K562 (cell line): ENCODE data around the gene NPAS3. TPM values are rescaled to one million over a fixed set of nuclear protein-coding genes. Genes with fewer than 3 reads are reported as not detected.
A peak's percentile ranks its signal among the peaks of the same experiment; 100 is the strongest.

Source experiments
- ATAC-seq: fragments of 200-7000 bp; cut with Tn5 transposase; 3 replicates; pipeline ENCODE4 v1.9.1; 2020; ENCODE audit warnings: moderate library complexity
- BruUV-seq: library from RNA; stranded (reverse); fragments of 400-500 nt; replicated peaks from 2 replicates; lab custom pipeline; 2021; lab: Mats Ljungman, UMichigan
- CTCF ChIA-PET: fragments of 300-600 bp; formaldehyde crosslinking; extraction: SDS; loops from one replicate; lab custom pipeline; 2021; ENCODE audit warnings: low intra/inter-chr PET ratio; lab: Yijun Ruan, JAX
- POLR2A ChIA-PET: fragments of 300-600, 350-650 bp; sonication (Branson Sonifier 250); formaldehyde crosslinking; extraction: SDS; loops from one replicate; lab custom pipeline; 2021; ENCODE audit warnings: antibody characterized with exemption, inconsistent platforms; lab: Yijun Ruan, JAX
- DNase-seq, 4 experiments: peaks; one replicate each; pipeline versions ENCODE4 v3.0.0 to v3.0.0-alpha.2; 2011 to 2018; ENCODE audit warnings: low spot score in 3 of 4, mixed read lengths in 3 of 4; ENCODE audit errors: extremely low read depth in 1 of 4
- FAIRE-seq: peaks from 2 replicates; lab custom pipeline; 2011; peaks lifted over from hg19 to GRCh38; lab: Jason Lieb, UNC
- H2AFZ ChIP-seq: 2 replicates; pipeline ENCODE4 v1.6.0; 2011; ENCODE audit warnings: low read depth, low read length, control low read depth, inconsistent platforms
- H3K27ac ChIP-seq: fragments of 200-600 bp; 3 replicates; pipeline ENCODE4 v1.8.0; 2011; ENCODE audit warnings: low read depth, mild to moderate bottlenecking, control low read depth, inconsistent platforms, low read length, moderate library complexity, mixed read lengths; ENCODE audit errors: extremely low read depth
- H3K27me3 ChIP-seq, 2 experiments: fragments of 300-600 bp in 1 of 2; 2 replicates in 1 of 2; 3 replicates in 1 of 2; pipeline versions ENCODE4 v1.6.0 to v1.8.0; 2011; ENCODE audit warnings: inconsistent platforms in 2 of 2, low read length in 2 of 2, mild to moderate bottlenecking in 1 of 2, mixed read lengths in 1 of 2, moderate library complexity in 1 of 2; ENCODE audit not compliant: control insufficient read depth in 2 of 2, insufficient read depth in 2 of 2
- H3K36me3 ChIP-seq: fragments of 300-600 bp; 3 replicates; pipeline ENCODE4 v1.8.0; 2011; ENCODE audit warnings: mild to moderate bottlenecking, low read length, inconsistent platforms; ENCODE audit not compliant: control insufficient read depth, insufficient read depth
- H3K4me1 ChIP-seq, 2 experiments: fragments of 200-600 bp in 1 of 2; replicated peaks in 1 of 2; 2 replicates in 1 of 2; 3 replicates in 1 of 2; pipeline versions ENCODE4 v1.5.1 to v1.8.0; 2011; ENCODE audit warnings: inconsistent platforms in 2 of 2, low read length in 2 of 2, mild to moderate bottlenecking in 1 of 2, mixed read lengths in 1 of 2, moderate library complexity in 1 of 2; ENCODE audit not compliant: control insufficient read depth in 2 of 2, insufficient read depth in 2 of 2
- H3K4me2 ChIP-seq: 2 replicates; pipeline ENCODE4 v1.6.1; 2011; ENCODE audit warnings: low read length, control low read depth, inconsistent platforms, mixed read lengths; ENCODE audit not compliant: insufficient read depth
- H3K4me3 ChIP-seq: fragments of 200-600 bp; sonication (generic), shearing (Covaris generic); 2 replicates; pipeline ENCODE4 v1.5.1; 2016; ENCODE audit warnings: control low read depth, inconsistent platforms
- H3K79me2 ChIP-seq: fragments of 200-600 bp; 3 replicates; pipeline ENCODE4 v1.8.0; 2011; ENCODE audit warnings: low read length, inconsistent platforms; ENCODE audit not compliant: control insufficient read depth, insufficient read depth
- H3K9ac ChIP-seq, 2 experiments: 2 replicates each; pipeline versions ENCODE4 v1.6.0 to v1.6.1; 2011; ENCODE audit warnings: low read depth in 2 of 2, low read length in 2 of 2, control low read depth in 1 of 2, inconsistent platforms in 1 of 2, mild to moderate bottlenecking in 1 of 2, mixed read lengths in 1 of 2; ENCODE audit not compliant: insufficient read depth in 1 of 2
- H3K9me1 ChIP-seq: one replicate; pipeline ENCODE4 v1.6.0; 2011; ENCODE audit warnings: inconsistent platforms, mild to moderate bottlenecking, low read length, moderate library complexity; ENCODE audit not compliant: control insufficient read depth, insufficient read depth
- H3K9me3 ChIP-seq: replicated peaks from 2 replicates; pipeline ENCODE4 v1.5.1; 2011; ENCODE audit warnings: low read depth, low read length, inconsistent platforms; ENCODE audit not compliant: control insufficient read depth, insufficient read depth
- H4K20me1 ChIP-seq: replicated peaks from 2 replicates; pipeline ENCODE4 v1.6.1; 2011; ENCODE audit warnings: low read length, inconsistent platforms, mixed read lengths; ENCODE audit not compliant: control insufficient read depth, insufficient read depth
- ARID1B ChIP-seq: fragments of 450-650 bp; IDR thresholded peaks from 2 replicates; pipeline ENCODE4 v1.6.1; 2016; ENCODE audit warnings: antibody characterized with exemption, mild to moderate bottlenecking, inconsistent platforms
- CBFA2T2 ChIP-seq: fragments of 450-650 bp; conservative IDR thresholded peaks from 2 replicates; pipeline ENCODE4 v1.6.1; 2017; ENCODE audit warnings: mild to moderate bottlenecking
- CBFA2T3 ChIP-seq: fragments of 450-650 bp; IDR thresholded peaks from 2 replicates; pipeline ENCODE4 v1.6.1; 2017
- CTBP1 ChIP-seq: fragments of 450-650 bp; IDR thresholded peaks from 2 replicates; pipeline ENCODE4 v1.6.1; 2016; ENCODE audit warnings: borderline replicate concordance
- KDM4B ChIP-seq, 2 experiments: fragments of 450-650 bp in 1 of 2; sonication (generic) in 1 of 2; IDR thresholded peaks; 2 replicates each; pipeline ENCODE4 v1.6.1; 2016 to 2017; ENCODE audit warnings: borderline replicate concordance in 2 of 2, antibody characterized with exemption in 1 of 2, low read depth in 1 of 2, mild to moderate bottlenecking in 1 of 2
- NBN ChIP-seq: fragments of 450-650 bp; IDR thresholded peaks from 2 replicates; pipeline ENCODE4 v1.6.1; 2016; ENCODE audit warnings: low read depth, mild to moderate bottlenecking
- NFYB ChIP-seq: IDR thresholded peaks from 2 replicates; pipeline ENCODE4 v1.6.1; 2011; ENCODE audit warnings: mild to moderate bottlenecking, moderate library complexity; ENCODE audit not compliant: insufficient read length; ENCODE audit errors: extremely low read depth
- POLR2G ChIP-seq: fragments of 200-400 bp; formaldehyde crosslinking; IDR thresholded peaks from 2 replicates; pipeline ENCODE4 v1.6.1; 2017; ENCODE audit warnings: low read depth, mild to moderate bottlenecking, antibody characterized with exemption, low read length, moderate library complexity
- PRMT5 ChIP-seq: sonication (generic); formaldehyde crosslinking; IDR thresholded peaks from 2 replicates; pipeline ENCODE4 v1.5.0; 2020; ENCODE audit warnings: missing genetic modification reagents
- RAD21 ChIP-seq, 2 experiments: fragments of 250-450 bp in 1 of 2; fragments of 450-650 bp in 1 of 2; sonication (Bioruptor Pico) in 1 of 2; formaldehyde crosslinking in 1 of 2; IDR thresholded peaks in 1 of 2; conservative IDR thresholded peaks in 1 of 2; 2 replicates each; pipeline versions ENCODE4 v1.4.0 to v1.8.0; 2020 to 2022; ENCODE audit warnings: mild to moderate bottlenecking in 2 of 2, moderate library complexity in 1 of 2
- TCF3 ChIP-seq: sonication (generic); formaldehyde crosslinking; IDR thresholded peaks from 2 replicates; pipeline ENCODE4 v1.4.0; 2020; ENCODE audit warnings: mild to moderate bottlenecking, missing genetic modification reagents
- TEAD4 ChIP-seq, 2 experiments: sonication (generic) in 1 of 2; formaldehyde crosslinking in 1 of 2; IDR thresholded peaks; 2 replicates each; pipeline versions ENCODE4 v1.6.1 to v1.8.0; 2012 to 2022; ENCODE audit warnings: borderline replicate concordance in 1 of 2, inconsistent platforms in 1 of 2, low read length in 1 of 2, mild to moderate bottlenecking in 1 of 2, missing genetic modification reagents in 1 of 2
- TFAP4 ChIP-seq: sonication (generic); formaldehyde crosslinking; IDR thresholded peaks from 2 replicates; pipeline ENCODE4 v1.8.0; 2022; ENCODE audit warnings: missing genetic modification reagents, mild to moderate bottlenecking, moderate library complexity, borderline replicate concordance
- ZNF217 ChIP-seq: sonication (generic); formaldehyde crosslinking; IDR thresholded peaks from 2 replicates; pipeline ENCODE4 v1.8.0; 2022; ENCODE audit warnings: mild to moderate bottlenecking, missing genetic modification reagents
- ZNF592 ChIP-seq: fragments of 450-650 bp; IDR thresholded peaks from 2 replicates; pipeline ENCODE4 v1.6.1; 2017; ENCODE audit warnings: antibody characterized with exemption, mild to moderate bottlenecking
- WGBS: fragments of 100-300 bp; shearing (Covaris generic); methylation state at CpG from one replicate; pipeline ENCODE4 v1.1.6; 2016; ENCODE audit warnings: low coverage, mixed read lengths; ENCODE audit not compliant: insufficient coverage; ENCODE audit errors: missing lambda C conversion rate; 5-methylcytosine and 5-hydroxymethylcytosine counted together
- in situ Hi-C: fragments of 300-500 bp; cut with MboI; formaldehyde crosslinking; loops from 4 replicates; pipeline ENCODE4 v1.15.0; 2018; ENCODE audit warnings: inconsistent platforms, mixed read lengths
- intact Hi-C: fragments of 100-400 bp; cut with micrococcal nuclease; formaldehyde crosslinking; loops from 2 replicates; pipeline ENCODE4 v1.14.2; 2022
- polyA plus RNA-seq, 8 experiments: library from polyadenylated mRNA; depleted of rRNA in 4 of 8; stranded (reverse) in 5 of 8; unstranded in 3 of 8; fragments of >200 nt; fragmentation: Nextera tagmentation in 2 of 8; fragmentation: Illumina TruSeq in 1 of 8; extraction: Ambion mirVana in 2 of 8; extraction: Trizol in 1 of 8; gene quantifications; 2 replicates each; pipeline versions ENCODE4 v1.2.1 to v1.2.3, GENCODE V29; 2011 to 2014; ENCODE audit warnings: inconsistent platforms in 1 of 8, missing spikeins in 1 of 8
- total RNA-seq, 7 experiments: library from RNA; depleted of rRNA in 6 of 7; stranded (reverse); fragments of >200 nt in 6 of 7; fragmentation: Illumina TruSeq in 2 of 7; extraction: Trizol in 2 of 7; gene quantifications; 2 replicates each; pipeline versions ENCODE4 v1.2.1 to v1.2.3, GENCODE V29; 2011 to 2021; ENCODE audit warnings: low replicate concordance in 1 of 7

NPAS3 gene
- total and polyA plus RNA-seq, 9 of the 15 experiments (the other 6 are each of a cell fraction or from before 2014, with no cell fraction given), result 0.04 TPM; not detected in 8

GRCh38 chr14:33617154-33617553 lies 678.5 kb downstream of the NPAS3 start (continued):
- no peak for TF ChIP-seq NBN
- TF ChIP-seq RAD21 (CRISPR knock-in tag; conservative IDR thresholded peaks at IDR 0.05 in 1 of 2, IDR thresholded peaks at IDR 0.05 in 1 of 2), result no peak
- TF ChIP-seq POLR2G, result no peak
- TF ChIP-seq, all 486 proteins: peak for 0

- H3K9ac ChIP-seq, result no peak overlapping the region
- H3K4me2 ChIP-seq, result no peak overlapping the region
- POLR2A ChIA-PET, result interaction anchor here (0.6 kb wide), 2 partner anchors 7 to 43 kb away, joined by 3 read pairs; no protein-coding TSS in a partner anchor
- ATAC-seq (no peak), DNase-seq (peak in 1 of 4 experiments; percentile 29), FAIRE-seq (no peak)
- no peak overlapping the region for H2AFZ ChIP-seq
- H3K27ac ChIP-seq, result no peak overlapping the region
- H3K4me3 ChIP-seq, result no peak overlapping the region
- BruUV-seq, result no TSS peak
- WGBS, result 2% methylated on average over 6 of the region's 6 CpGs
- no peaks in the 10 kb centered on the region for H4K20me1 ChIP-seq
- no peaks in the 10 kb centered on the region for H3K9me1 ChIP-seq
- in situ Hi-C loops (no loop called here), intact Hi-C loops (no loop called here)
- 0 out of 5 replicates have a peak, but pooled peaks cover 0 to 2% of the 10 kb centered on the region in 2 experiments for H3K4me1 ChIP-seq
- H3K9me3 ChIP-seq, result no peaks in the 10 kb centered on the region
- CTCF ChIA-PET, result no interaction called here
- H3K27me3 ChIP-seq, result no peaks in the 10 kb centered on the region; a peak in 1 of 5 replicates
- H3K36me3 ChIP-seq, result no peaks in the 10 kb centered on the region
- H3K79me2 ChIP-seq, result no peaks in the 10 kb centered on the region
- TF ChIP-seq TCF3 (CRISPR knock-in tag), result peak; percentile 50
- TF ChIP-seq ZNF592, result no peak
- TF ChIP-seq CBFA2T3, result peak; percentile 71
- 0 out of 2 replicates have a peak, but pooled peaks have one; percentile 41 for TF ChIP-seq TEAD4 (IDR thresholded peaks at IDR 0.05; ENCODE audit: low read length)
- TF ChIP-seq TEAD4 (CRISPR knock-in tag; IDR thresholded peaks at IDR 0.05; ENCODE audit: borderline replicate concordance), result no peak
- no peak for TF ChIP-seq KDM4B (IDR thresholded peaks at IDR 0.05; ENCODE audit: borderline replicate concordance in 2 of 2, low read depth in 1 of 2)
- no peak for TF ChIP-seq PRMT5
- no peak for TF ChIP-seq NFYB
- peak; percentile 53 for TF ChIP-seq CBFA2T2
- TF ChIP-seq CTBP1, result 0 out of 2 replicates have a peak, but pooled peaks have one; percentile 16
- TF ChIP-seq ARID1B, result peak; percentile 61
- 0 out of 2 replicates have a peak, but pooled peaks have one; percentile 30 for TF ChIP-seq TFAP4 (CRISPR knock-in tag)
- TF ChIP-seq ZNF217 (CRISPR knock-in tag), result no peak
Measured at GRCh38 chr14:33618361-33619105, 679.9 kb downstream of the NPAS3 start.
